ENCODE measurements around the gene ZBTB17.

DNA sequence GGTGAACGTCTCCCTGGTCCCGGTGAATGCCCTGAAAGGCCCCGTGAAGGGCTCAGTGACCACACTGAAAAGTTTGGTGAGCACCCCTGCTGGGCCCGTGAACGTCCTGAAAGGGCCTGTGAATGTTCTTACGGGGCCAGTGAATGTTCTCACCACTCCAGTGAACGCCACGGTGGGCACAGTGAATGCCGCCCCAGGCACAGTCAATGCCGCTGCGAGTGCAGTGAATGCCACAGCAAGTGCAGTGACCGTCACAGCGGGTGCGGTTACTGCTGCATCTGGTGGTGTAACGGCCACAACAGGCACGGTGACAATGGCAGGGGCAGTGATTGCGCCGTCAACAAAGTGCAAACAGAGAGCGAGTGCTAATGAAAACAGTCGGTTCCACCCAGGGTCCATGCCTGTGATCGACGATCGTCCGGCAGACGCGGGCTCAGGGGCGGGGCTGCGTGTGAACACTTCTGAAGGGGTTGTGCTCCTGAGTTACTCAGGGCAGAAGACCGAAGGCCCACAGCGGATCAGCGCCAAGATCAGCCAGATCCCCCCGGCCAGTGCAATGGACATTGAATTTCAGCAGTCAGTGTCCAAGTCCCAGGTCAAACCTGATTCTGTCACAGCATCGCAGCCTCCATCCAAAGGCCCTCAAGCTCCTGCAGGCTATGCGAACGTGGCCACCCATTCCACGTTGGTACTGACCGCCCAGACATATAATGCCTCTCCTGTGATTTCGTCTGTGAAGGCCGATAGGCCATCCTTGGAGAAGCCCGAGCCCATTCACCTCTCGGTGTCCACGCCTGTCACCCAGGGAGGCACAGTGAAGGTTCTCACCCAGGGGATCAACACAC lies 41.5 kb downstream of the ZBTB17 start:
- TF ChIP-seq POLR2A (IDR thresholded peaks at IDR 0.05) (no peak), CTCF (IDR thresholded peaks at IDR 0.05) (no peak)
